ENCODE measurements around the gene KCNT1. TPM values are rescaled to one million over a fixed set of nuclear protein-coding genes. Genes with fewer than 3 reads are reported as not detected.

KCNT1 gene
- total RNA-seq, 2 donors from 2014 or later: under 0.01 TPM

DNA sequence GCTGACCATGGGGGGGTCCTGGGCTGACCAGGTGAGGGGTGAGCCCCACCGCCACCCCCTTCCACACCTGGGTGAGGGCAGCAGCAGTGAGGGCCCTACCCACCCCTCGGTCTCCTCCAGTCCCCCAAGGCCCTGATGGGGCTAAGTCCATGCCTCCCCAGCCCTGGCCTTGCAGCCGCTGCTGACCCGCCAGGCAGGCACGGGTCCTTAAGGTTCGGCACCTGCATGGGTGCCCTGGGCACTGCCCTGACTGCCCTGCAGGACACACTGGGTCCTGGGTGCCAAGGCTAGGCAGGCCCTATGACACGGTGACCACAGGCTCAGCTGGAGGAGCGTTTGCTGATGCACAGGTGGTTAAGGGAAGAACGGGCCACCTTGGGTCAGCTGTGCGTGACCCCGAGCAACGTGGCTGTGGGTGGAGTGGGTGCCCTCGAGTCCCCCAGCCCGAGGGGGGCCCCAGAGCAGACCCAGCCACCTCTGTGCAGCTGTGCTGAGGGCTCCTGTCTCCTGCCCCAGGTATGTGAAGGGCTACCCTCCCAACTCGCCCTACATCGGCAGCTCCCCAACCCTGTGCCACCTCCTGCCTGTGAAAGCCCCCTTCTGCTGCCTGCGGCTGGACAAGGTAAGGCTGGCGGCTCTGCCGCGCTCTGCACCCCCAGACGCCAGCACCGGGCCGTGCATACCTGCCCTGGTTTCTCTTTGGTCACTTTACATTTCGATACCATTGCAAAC, 73.0 kb downstream of the KCNT1 start:
- 51 to 66% methylated on average over 11 to 18 of the region's 24 CpGs for WGBS, 2 donors

DNA sequence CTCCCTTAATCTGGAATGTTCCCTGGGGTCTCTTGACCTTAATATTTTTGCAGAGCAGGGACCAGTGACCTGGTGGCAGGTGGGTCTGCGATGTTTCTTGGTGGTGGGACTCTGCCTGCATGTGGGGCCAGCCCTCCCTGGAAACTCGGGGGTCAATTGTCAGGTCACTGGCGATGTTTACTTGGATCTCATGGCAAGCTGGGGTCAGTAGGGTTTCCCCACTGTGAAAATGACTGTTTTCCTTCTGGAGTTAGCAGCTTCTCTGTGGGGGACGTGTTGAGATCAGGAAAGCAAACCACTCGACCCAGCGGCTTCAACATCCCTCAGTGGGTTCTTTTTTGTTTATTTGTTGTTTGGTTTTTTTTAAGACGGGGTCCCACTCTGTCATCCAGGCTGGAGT, 73.9 kb downstream of the KCNT1 start:
- no peak for TF ChIP-seq POLR2A (IDR thresholded peaks at IDR 0.05)
- TF ChIP-seq, protein P1, sequence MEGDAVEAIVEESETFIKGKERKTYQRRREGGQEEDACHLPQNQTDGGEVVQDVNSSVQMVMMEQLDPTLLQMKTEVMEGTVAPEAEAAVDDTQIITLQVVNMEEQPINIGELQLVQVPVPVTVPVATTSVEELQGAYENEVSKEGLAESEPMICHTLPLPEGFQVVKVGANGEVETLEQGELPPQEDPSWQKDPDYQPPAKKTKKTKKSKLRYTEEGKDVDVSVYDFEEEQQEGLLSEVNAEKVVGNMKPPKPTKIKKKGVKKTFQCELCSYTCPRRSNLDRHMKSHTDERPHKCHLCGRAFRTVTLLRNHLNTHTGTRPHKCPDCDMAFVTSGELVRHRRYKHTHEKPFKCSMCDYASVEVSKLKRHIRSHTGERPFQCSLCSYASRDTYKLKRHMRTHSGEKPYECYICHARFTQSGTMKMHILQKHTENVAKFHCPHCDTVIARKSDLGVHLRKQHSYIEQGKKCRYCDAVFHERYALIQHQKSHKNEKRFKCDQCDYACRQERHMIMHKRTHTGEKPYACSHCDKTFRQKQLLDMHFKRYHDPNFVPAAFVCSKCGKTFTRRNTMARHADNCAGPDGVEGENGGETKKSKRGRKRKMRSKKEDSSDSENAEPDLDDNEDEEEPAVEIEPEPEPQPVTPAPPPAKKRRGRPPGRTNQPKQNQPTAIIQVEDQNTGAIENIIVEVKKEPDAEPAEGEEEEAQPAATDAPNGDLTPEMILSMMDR (IDR thresholded peaks at IDR 0.05): no peak

More for the DNA sequence above, 73.0 kb downstream of the KCNT1 start:
- Histone ChIP-seq H3K27ac (no peak overlapping the region), H3K4me1 (no peaks in the 10 kb centered on the region), H3K36me3 (replicated peaks in 1 of 2; ENCODE audit: insufficient read depth in 1 of 2, low read depth in 2 of 2) (no peaks in the 10 kb centered on the region), H3K9me3 (no peaks in the 10 kb centered on the region), H3K4me3 (no peak overlapping the region), H3K27me3 (no peaks in the 10 kb centered on the region)
- DNase-seq: no peak
- intact Hi-C loops (cut with DNase I): no loop called here
- ATAC-seq: no peak
- TF ChIP-seq, protein P1 (IDR thresholded peaks at IDR 0.05): no peak
- TF ChIP-seq POLR2A (IDR thresholded peaks at IDR 0.05): no peak

DNA sequence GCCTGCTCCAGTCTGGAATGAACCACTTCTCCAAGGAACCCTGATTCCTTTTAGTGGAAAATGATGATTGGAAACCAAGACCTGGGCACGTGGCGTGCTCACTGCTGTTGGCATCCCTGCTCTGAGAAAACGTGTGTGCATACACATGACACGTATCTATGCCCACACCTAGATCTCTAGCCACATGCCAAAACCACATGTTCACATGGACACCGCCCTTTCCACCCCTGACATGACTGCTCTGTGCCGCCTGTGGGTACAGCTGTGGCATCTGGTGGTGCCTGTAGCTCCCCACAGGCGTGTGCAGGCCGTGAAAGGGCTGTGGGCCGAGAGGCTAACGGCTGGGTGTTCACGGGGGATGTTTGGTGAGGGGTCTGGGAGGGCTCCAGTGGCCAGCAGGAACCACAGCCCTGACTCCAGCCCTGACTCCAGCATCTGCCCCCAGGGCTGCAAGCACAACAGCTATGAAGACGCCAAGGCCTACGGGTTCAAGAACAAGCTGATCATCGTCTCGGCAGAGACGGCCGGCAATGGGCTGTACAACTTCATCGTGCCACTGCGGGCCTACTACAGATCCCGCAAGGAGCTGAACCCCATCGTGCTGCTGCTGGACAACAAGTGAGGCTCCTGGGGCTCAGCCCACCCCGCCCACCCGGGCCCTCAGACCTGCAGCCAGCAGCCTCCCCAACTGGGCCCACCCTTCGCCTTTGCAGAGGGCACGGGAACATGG, 75.1 kb downstream of the KCNT1 start:
- intact Hi-C loops (cut with DNase I): no loop called here
- WGBS, 2 donors: 71 to 78% methylated on average over 9 to 21 of the region's 25 CpGs
- H3K27ac ChIP-seq: no peak overlapping the region
- DNase-seq: no peak
- TF ChIP-seq POLR2A (IDR thresholded peaks at IDR 0.05): no peak
- TF ChIP-seq, protein P1 (IDR thresholded peaks at IDR 0.05): no peak
- no peaks in the 10 kb centered on the region for H3K27me3 ChIP-seq
- H3K4me1 ChIP-seq: no peaks in the 10 kb centered on the region
- H3K36me3 ChIP-seq (replicated peaks in 1 of 2; ENCODE audit: insufficient read depth in 1 of 2, low read depth in 2 of 2): no peaks in the 10 kb centered on the region
- H3K9me3 ChIP-seq: no peaks in the 10 kb centered on the region
- H3K4me3 ChIP-seq: no peak overlapping the region
- no peak for ATAC-seq

More for the DNA sequence above, 73.9 kb downstream of the KCNT1 start:
- intact Hi-C loops (cut with DNase I): no loop called here
- H3K9me3 ChIP-seq: no peaks in the 10 kb centered on the region
- no peaks in the 10 kb centered on the region for H3K36me3 ChIP-seq (replicated peaks in 1 of 2; ENCODE audit: insufficient read depth in 1 of 2, low read depth in 2 of 2)
- DNase-seq (no peak), ATAC-seq (no peak)
- H3K4me3 ChIP-seq: no peak overlapping the region
- no peak overlapping the region for H3K27ac ChIP-seq
- no peaks in the 10 kb centered on the region for H3K4me1 ChIP-seq
- 35 to 39% methylated on average over 7 of the region's 7 CpGs for WGBS, 2 donors
- no peaks in the 10 kb centered on the region for H3K27me3 ChIP-seq

DNA sequence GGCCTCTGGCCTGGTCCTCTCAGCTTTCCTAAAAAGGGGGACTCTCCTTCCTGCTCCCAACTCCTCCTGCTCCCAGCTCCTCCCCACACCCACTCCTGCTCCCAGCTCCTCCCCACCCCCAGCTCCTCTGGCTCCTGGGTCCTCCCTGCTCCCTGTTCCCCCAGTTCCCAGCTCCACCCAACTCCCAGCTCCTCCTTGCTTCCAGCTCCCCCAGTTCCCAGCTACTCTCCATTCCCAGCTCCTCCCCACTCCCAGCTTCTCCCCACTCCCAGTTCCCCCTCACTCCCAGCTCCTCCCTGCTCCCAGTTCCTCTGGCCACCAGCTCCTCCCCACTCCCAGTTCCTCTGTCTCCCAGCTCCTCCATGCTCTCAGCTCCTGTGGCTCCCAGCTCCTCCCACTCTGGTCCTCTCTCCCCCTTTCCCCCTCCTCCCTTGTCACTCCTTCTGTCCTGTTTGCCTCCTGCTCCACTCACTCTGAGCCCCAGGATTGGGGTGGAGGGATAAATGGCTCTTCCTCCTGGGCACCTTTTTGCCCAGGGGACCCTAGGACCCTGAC, 75.7 kb downstream of the KCNT1 start:
- H3K27ac ChIP-seq: no peak overlapping the region
- DNase-seq (no peak), ATAC-seq (no peak)
- H3K4me1 ChIP-seq: no peaks in the 10 kb centered on the region
- H3K4me3 ChIP-seq: no peak overlapping the region
- intact Hi-C loops (cut with DNase I): no loop called here
- H3K9me3 ChIP-seq: no peaks in the 10 kb centered on the region
- H3K27me3 ChIP-seq: no peaks in the 10 kb centered on the region
- TF ChIP-seq POLR2A (IDR thresholded peaks at IDR 0.05): no peak
- TF ChIP-seq, protein P1 (IDR thresholded peaks at IDR 0.05): no peak
- H3K36me3 ChIP-seq (replicated peaks in 1 of 2; ENCODE audit: insufficient read depth in 1 of 2, low read depth in 2 of 2): no peaks in the 10 kb centered on the region
